Measurements from ENCODE around the gene OR1L6.

OR1L6 gene

GRCh38 chr9:122742003-122742402 lies at the start of gene OR1L6:
Gene OR1L6, plus strand, starts transcription at chr9:122742303. Its CDS starts 7,545 bp downstream, at chr9:122749848.
- no peak for DNase-seq (ENCODE audit: low read depth)

- no peak for DNase-seq (ENCODE audit: low read depth)
These were observed 46.4 kb upstream of the OR1L6 start for GRCh38 chr9:122695696-122696095.

GRCh38 chr9:122718038-122718437 lies 24.1 kb upstream of the OR1L6 start:
- no peak for DNase-seq (ENCODE audit: low read depth)

GRCh38 chr9:122719218-122719617 lies 22.9 kb upstream of the OR1L6 start:
- DNase-seq (ENCODE audit: low read depth) = no peak

DNA sequence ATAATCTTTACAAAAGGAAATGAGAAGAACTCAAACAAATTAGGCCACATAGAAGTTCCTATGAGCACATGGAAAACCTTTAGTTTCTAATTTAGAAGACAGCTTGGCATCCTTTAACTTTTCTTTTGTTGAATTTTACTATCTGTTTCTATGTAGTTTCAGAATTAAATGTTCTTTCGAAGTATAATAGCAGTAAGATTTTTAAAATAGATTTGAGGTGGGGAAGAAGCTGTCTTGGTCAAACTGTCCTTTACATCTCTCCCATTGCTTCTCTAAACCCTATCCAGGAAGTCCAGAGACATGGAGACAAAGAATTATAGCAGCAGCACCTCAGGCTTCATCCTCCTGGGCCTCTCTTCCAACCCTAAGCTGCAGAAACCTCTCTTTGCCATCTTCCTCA lies 18.4 kb upstream of the OR1L6 start, which contains the start of gene OR1L4:
Gene OR1L4, plus strand, starts transcription at position 301 of the 400 bp plus-strand sequence. Its CDS starts 0 bp downstream, at position 301.
- DNase-seq (ENCODE audit: low read depth) = no peak

DNA sequence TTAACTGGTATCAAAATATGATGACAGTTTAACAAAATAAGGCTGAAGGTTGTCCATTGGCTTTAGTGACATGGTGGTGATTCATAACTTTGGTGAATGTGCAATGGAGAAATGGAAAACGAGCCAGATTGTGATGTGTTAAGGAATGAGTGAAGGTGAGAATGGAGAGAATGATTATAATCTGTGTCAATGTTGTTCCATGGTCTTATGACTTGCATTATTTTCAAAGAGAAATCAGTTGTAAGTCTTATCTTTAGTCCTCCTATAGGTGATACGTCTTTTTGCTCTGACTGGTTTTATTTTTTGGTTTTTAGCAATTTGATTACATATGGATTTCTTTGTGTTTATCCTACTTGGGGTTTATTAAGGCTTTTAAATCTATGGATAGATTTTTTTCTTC lies 12.7 kb downstream of the OR1L6 start:
- no peak for DNase-seq (ENCODE audit: low read depth)

GRCh38 chr9:122767817-122768216 lies 25.7 kb downstream of the OR1L6 start:
- no peak for DNase-seq (ENCODE audit: low read depth)

GRCh38 chr9:122777052-122777451 lies 34.9 kb downstream of the OR1L6 start:
- DNase-seq (ENCODE audit: low read depth) = no peak

DNA sequence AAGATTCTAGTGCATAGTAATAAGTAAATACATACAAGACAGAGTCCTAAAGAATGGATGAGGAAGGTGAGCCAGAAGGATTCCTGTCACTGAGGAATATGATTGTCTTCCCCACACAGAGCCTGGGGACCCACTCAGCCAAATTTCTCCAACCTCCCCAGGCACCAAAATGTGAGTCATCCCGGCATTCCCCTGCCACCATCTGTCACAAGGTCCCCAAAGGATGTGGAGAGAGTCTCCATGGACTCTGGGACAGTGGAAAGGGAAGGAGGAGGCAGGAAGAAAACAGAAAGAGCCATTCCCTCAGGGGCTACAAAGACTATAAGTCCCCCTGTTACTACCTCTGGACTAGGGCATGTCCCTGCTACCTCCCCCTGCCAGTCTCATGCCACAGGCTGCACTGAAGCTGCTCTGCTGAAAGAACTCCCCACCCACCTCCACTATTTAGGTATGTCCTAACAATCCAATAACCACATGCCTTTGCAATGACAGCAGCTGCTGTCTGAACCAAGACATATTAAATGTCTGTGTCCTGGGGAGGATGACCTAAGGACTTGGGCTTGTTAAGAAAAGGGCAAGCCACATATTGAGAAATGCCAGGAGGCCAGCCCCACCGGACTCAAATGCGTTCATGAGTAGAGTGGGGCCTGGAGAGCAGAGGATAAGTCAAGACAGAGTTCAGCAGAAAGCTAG lies 36.0 kb downstream of the OR1L6 start:
- DNase-seq (ENCODE audit: low read depth) = no peak

DNA sequence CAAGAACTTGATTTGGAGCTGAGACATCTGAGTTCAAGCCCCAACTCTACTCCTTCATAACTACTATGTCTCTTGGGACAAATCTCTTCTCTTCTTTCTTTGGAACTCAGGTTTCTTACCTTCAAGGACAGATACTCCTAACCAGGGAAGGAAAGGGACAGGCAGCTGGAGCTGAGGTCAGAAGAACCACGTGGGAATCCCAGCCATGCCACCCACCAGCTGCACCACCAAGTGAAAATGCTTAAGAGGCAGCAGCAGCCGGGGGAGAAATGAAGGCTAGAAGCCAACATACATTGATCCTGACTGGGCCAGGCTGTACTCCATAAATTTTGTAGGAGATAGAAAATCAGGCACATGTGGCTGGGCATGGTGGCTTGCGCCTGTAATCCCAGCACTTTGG lies 37.1 kb downstream of the OR1L6 start:
- DNase-seq (ENCODE audit: low read depth) = no peak

- DNase-seq (ENCODE audit: low read depth) = no peak
These were observed 37.9 kb downstream of the OR1L6 start for GRCh38 chr9:122780026-122780425.

DNA sequence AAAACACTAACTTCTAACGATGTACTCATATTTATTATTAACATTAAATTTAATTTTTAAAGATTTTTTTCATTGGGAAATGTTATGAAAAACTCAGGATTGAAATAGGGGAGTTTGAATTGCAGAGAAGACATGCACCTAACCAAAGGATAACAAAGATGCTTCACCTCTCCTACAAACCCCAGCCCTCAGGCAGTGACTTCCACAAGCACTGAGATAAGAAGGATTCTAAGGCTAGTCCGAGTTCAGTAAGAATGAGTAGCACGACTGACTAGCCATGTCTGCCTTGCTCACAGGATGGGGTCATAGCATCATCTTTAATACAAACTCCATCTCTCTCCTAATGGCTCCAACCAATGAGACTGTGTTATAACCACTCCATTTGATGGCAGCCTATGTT lies 39.6 kb downstream of the OR1L6 start:
- no peak for DNase-seq (ENCODE audit: low read depth)

DNA sequence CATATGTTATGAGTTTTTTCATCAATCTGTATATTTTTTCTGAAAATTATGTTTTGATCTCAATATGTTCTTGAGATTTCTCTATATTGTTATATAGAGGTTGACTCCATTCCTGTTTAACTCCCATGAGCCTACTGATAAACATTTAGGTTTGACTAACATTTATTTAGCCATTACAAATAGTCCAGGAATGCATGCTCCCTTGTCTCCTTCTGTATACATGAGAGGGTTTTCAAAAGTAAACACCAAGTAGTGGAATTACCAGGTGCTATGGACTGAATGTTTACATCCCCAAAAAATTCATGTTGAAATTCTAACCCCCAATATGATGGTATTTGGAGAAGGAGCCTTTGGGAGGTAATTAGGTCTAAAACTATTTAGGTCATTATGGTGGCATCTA lies 43.2 kb downstream of the OR1L6 start:
- no peak for DNase-seq (ENCODE audit: low read depth)

DNA sequence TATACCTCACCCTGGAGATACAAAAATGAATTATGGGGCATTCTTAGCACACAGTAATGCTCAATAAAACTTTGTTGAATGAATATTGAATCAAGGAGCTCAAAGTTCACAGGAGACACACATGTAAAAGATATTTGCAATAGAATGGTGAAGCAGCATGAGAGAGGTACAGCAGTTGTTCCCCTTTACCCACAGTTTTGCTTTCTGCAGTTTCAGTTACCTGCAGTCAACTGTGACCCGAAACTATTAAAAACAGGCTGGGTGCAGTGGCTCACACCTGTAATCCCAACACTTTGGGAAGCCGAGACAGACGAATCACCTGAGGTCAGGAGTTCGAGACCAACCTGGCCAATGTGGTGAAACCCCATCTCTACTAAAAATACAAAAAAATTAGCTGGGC lies 44.2 kb downstream of the OR1L6 start:
- DNase-seq (ENCODE audit: low read depth) = no peak

- DNase-seq (ENCODE audit: low read depth) = no peak
These were observed 46.7 kb downstream of the OR1L6 start, which contains the start of gene OR5C1 for GRCh38 chr9:122788831-122789230. Gene OR5C1, plus strand, starts transcription at chr9:122788933. Its CDS starts 0 bp downstream, at chr9:122788933.

DNA sequence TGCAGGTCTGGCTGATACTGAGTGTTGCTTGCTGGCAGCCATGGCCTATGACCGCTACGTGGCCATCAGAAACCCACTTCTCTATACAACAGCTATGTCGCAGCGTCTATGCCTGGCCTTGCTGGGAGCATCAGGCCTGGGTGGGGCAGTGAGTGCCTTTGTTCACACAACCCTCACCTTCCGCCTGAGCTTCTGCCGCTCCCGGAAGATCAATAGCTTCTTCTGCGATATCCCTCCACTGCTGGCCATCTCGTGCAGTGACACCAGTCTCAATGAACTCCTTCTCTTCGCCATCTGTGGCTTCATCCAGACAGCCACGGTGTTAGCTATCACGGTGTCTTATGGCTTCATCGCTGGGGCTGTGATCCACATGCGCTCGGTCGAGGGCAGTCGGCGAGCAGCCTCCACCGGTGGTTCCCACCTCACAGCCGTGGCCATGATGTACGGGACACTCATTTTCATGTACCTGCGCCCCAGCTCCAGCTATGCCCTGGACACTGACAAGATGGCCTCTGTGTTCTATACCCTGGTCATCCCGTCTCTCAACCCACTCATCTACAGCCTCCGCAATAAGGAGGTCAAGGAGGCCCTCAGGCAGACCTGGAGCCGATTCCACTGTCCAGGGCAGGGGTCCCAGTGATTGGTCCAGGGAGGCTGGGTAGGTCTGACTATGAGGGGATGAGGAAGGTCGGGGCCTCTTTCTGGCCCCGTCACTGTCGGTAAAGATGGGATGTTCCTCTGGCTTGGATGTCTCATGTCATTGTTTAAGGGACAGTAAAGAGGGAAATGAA lies 47.3 kb downstream of the OR1L6 start:
- no peak for DNase-seq (ENCODE audit: low read depth)

- no peak for DNase-seq (ENCODE audit: low read depth)
These were observed 50.0 kb downstream of the OR1L6 start for GRCh38 chr9:122791872-122792669.

- DNase-seq (ENCODE audit: low read depth) = no peak
These were observed 55.4 kb downstream of the OR1L6 start for GRCh38 chr9:122797316-122798063.

All from stimulated activated CD8-positive, alpha-beta memory T cell treated with anti-CD3 and anti-CD28 coated beads, Interleukin-7, amount 100 ng/mL, for 24 hours (primary cell).